ENCODE measurements around the gene KIF3C. TPM values are rescaled to one million over a fixed set of nuclear protein-coding genes. Genes with fewer than 3 reads are reported as not detected.
"Not testable (repeated sequence)": the region's sequence is repeated elsewhere in the genome, so short reads cannot be mapped to it uniquely, and the experiment has no call there.

Gene KIF3C
- polyA plus RNA-seq (ENCODE audit: insufficient read depth in 1 of 5, insufficient read length in 5 of 5, low replicate concordance in 1 of 5), result 10 to 100 TPM; 12.9 to 19.4 (median 16.1) TPM
- long read RNA-seq, donor 1, full-length matches to known transcripts, result 1 of 225 reads
- long read RNA-seq, donor 1, partial matches to known transcripts, result 122 of 225 reads
- long read RNA-seq, donor 1, other reads (novel, unspliced or antisense), result 102 of 225 reads
- long read RNA-seq, donor 2, full-length matches to known transcripts, result 3 of 3 reads
- long read RNA-seq, donor 2, partial matches to known transcripts, result 0 of 3 reads
- long read RNA-seq, donor 2, other reads (novel, unspliced or antisense), result 0 of 3 reads
- long read RNA-seq, donor 3, full-length matches to known transcripts, result 2 of 2 reads
- long read RNA-seq, donor 3, partial matches to known transcripts, result 0 of 2 reads
- long read RNA-seq, donor 3, other reads (novel, unspliced or antisense), result 0 of 2 reads
- long read RNA-seq, donor 4, full-length matches to known transcripts, result 4 of 4 reads
- long read RNA-seq, donor 4, partial matches to known transcripts, result 0 of 4 reads
- long read RNA-seq, donor 4, other reads (novel, unspliced or antisense), result 0 of 4 reads
- long read RNA-seq, donor 5, full-length matches to known transcripts, result 1 of 1 reads
- long read RNA-seq, donor 5, partial matches to known transcripts, result 0 of 1 reads
- long read RNA-seq, donor 5, other reads (novel, unspliced or antisense), result 0 of 1 reads
- long read RNA-seq, donor 6, full-length matches to known transcripts, result 3 of 3 reads
- long read RNA-seq, donor 6, partial matches to known transcripts, result 0 of 3 reads
- long read RNA-seq, donor 6, other reads (novel, unspliced or antisense), result 0 of 3 reads
- long read RNA-seq, donor 7, result 0 reads
- long read RNA-seq, donor 8, result 0 reads

DNA sequence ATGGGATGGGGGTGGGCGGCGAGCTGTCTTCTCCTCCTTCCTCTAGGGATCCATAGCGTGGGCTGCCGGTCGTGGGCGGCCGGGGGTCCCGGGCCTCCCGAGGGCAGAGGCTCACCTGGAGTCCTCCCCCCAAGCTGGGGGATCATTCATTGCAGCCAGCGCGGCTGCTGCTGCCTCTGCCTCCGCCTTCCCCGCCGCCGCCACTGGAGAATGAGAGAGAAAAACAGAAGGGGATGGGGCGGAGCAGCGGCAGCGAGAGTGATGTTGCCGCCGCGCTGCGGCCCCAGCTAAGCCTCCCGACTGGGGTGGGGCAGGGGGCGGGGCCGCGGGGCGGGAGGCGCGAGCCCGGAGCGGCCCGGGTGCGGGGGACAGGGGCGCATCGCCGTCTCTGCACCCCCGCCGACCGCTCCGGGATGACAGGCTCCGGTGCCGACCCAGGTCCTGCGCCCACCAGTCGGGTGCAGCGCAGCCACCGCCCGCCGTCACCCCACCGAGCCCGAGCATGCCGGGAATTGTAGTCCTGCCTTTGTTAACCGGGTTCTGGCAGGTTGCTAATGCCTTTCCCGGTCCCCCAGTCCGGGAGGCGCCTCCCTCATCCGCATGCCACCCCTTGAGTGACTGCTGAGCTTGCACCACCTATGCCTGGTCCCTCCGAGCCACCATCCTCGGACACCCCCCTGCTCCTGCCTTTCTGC, at the start of gene KIF3C:
TSS of gene KIF3C (minus strand) at position 225 of the 695 bp plus-strand sequence. CDS start 580 bp downstream, outside the sequence.
- DNase-seq, result peak; percentile 64 to 67

DNA sequence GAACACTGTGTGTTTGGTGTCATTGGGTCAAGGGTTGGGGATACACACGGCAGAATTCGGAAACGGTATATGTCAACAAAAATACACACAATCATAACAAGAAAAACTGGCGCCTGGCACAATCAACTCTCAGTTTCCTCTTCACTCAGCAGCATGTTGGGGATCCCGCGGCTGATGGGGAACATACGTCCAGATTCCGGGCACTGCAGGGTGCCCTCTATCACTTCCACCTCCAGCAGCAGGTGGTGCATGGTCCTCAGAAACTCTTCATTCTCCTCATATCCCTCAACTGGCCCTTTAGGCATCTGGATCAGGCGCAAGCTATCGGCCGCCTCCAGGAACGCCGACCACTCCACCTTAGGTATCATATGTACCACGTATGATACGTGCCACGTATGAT, 45.8 kb upstream of the KIF3C start:
- DNase-seq, result not testable (repeated sequence)

DNA sequence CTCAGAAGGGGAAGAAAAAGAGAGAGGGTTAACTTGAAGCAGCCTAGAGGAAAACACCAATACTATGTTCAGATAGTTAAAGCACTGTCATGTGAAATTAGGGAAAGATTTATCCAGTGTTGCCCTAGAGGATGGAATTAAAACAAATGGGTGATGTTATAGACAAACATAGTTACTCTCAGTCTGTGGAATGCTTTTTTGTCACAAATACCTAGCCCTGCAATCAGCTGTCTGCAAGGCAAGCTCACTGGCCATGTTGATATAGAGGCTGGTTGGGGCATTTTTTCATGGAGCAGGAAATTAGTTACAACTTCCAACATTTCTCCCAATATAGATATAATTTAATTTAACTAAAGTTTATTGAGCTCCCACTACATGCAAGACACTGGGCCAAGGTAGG, 43.2 kb upstream of the KIF3C start:
- no peak for DNase-seq

DNA sequence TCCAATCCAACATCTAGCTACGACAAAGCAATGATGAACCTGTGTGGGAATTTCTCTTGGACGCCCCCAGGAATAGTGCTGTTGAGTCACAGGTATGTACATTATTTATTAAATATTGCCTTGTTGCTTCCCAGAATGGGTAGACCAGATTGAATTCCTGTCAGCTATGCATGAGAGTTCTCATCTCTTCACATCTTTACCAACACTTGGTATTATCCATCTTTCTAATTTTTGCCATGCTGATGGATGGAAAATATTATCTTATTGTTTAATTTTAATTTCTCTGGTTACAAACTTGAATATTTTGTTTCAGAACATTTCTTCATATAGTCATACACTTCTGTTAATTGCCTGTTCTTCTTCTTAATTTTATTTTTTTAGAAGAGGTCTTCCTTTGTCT, 42.0 kb upstream of the KIF3C start:
- no peak for DNase-seq

- DNase-seq, result no peak
Observed at GRCh38 chr2:26020231-26020640, 37.9 kb upstream of the KIF3C start.

DNA sequence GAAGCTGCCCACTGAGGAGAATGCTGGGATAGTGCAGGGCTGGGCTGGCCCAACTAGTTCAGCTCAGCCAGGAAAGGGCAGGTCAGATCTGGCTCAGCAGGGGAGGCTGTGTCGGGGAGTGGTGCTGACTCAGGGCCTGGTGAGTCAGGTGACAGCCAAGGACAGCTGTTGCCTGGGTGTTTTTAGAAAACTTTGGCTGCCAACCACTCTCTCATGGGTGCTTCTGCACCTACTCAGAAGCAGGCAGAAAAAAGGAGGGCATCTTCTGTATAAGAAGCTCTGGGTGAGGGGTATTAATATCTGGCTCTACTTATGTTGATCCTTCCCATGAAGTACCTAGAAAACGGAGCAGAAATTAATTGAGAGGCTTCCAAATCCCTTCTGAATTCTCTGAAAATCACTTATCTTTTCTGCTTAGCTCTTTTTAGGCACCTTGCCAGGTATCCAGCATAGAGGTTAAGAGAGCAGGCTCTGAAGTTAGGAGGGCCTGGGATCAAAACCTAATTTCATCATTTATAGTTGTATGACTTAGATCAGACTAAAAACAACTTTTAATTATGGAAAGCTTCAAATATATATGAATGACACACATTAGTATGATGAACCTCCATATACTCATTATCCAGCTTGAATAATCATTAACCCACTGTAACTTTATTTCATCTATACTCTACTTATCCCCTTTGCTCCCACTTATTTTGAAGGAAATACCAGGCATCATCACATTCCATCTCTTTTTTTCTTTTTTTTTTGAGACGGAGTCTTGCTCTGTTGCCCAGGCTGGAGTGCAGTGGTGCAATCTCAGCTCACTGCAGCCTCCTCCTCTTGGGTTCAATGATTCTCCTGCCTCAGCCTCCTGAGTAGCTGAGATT, 36.1 kb upstream of the KIF3C start:
- no peak for DNase-seq

DNA sequence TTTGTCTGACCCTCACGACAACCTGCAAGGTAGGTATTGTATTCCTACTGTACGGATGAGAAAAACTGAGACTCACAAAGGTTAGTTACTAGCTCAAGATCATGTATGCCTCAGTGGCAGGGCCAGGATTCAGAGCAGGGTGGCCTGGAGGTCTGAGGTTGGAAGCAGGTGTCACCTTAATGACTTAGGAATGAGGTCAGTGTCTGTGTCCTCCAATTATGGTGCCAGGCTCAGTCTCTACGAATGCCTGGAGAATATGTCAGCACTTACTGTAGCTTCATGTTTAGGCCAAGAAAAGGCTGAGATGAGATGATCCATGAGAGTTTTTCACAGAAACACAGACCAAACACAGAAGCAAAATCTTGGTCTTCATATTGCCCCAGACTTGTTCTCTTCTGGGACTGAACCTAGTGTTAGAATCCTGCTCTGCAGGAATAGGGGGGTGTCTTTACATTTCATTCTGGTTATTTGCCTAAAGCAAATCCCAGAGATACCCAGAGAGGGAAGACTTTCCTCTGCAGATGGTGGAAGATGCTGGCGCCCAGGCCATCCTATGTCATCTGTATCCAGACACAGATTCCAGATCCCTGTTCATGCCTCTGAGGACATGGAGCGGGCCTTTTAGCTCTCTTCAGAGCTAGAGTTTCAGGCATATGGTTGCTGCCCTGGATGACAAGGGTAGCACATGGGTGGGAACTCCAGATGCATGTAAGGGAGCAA, 35.3 kb upstream of the KIF3C start:
- DNase-seq, result no peak

- DNase-seq, result not testable (repeated sequence)
Observed at GRCh38 chr2:26016706-26017045, 34.4 kb upstream of the KIF3C start.

DNA sequence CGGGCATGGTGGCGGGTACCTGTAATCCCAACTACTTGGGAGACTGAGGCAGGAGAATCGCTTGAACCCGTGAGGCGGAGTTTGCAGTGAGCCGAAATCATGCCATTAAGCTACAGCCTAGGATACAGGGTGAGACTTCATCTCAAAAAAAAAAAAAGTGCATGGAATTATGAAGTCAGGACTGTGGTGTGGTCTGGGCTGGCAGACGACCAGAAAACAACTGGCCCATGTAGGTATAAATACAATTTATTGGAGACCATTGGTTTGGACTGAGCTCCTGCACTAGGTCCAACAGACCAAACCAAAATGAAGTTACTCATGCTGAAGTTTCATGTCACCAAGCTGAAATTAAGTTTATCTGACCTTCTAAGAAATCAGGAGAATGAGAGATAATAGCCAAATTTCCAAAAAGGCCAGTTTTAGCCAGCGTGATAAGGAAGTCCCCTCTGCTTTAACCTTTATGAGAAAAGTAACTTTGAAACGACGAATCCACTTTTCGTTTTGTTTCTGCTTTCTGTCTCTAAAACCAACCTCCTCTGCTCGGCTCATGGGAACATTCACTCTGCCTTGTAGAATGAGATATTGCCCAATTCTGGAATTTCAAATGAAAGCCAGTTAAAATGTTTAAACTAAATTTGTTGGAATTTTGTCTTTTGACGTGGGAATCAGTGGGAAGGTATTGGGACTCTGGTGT, 33.9 kb upstream of the KIF3C start:
- no peak for DNase-seq

DNA sequence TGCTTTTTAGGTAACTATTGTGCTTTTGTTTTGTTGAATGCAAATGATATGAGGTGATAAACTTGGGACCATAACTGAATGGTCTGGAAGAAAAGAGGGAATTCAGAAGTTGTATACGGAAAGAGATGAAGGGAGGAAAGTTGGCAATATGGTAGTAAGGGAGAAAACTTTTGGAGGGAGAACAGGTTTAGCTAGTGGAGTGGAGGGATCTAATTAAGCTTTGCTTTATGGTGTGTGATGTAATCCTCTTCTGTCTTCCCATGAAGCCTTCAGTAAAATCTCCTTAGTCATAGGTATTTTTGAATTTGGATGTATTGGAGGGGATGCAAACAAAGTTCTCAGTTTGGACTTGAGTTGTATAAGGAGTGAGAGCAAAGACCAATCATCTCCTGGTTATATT, 31.4 kb upstream of the KIF3C start:
- DNase-seq, result no peak

DNA sequence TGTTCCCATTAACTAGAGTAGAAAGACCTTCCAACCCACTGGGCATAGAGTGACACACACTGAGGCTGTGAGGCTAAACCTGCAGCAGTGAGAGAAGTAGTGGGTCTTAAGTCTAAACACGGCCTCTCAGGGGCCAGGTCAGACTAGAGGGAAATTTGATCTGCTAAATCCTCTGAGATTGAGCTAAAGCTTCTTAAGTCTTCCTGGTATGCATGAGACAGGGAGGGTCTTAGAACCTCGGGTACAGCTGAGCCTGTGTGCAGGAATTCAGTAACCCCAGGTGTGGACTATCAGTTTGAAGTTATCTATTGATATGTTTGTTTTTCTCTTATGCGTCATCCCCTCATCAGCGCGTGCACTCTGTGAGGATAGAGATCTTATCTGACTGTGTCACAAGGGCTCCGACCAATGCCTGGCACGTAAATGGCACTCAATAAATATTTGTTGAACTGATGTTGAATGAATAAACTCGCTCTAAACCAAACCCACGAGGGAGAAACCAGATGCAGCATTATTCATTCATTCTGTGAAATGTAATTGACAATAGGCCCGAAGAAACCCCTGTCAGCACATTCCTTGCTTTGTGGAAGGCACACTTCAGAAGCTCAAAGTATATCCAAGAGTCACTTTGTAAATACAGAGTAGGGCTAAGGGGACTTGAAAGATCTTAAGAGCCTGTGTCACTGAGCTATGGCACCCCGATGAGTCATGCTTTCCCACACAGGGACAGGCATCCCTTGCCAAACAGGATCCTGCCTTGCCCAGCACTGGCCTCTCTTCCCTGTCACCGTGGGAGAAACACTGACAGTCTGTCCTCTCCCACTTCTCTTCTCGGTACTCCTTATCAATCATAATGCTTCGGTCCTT, 29.9 kb upstream of the KIF3C start:
- peak in 1 of 2 donors; percentile 49 for DNase-seq

DNA sequence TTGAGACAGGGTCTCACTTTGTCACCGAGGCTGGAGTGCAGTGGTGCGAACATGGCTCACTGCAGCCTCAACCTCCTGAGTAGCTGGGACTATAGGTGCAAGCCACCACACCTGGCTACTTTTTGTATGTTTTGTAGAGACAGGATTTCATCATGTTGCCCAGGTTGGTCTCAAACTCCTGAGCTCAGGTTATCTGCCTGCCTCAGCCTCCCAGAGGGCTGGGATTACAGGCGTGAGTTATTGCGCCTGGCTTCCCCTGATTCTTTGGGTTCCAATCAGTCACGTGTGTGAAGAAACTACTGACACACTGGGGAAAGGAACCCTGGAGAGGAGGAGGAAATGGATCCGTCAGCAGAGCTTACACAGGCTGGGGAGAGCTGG, 29.3 kb upstream of the KIF3C start:
- no peak for DNase-seq

- DNase-seq, result no peak
Observed at GRCh38 chr2:26010943-26011342, 28.6 kb upstream of the KIF3C start.

DNA sequence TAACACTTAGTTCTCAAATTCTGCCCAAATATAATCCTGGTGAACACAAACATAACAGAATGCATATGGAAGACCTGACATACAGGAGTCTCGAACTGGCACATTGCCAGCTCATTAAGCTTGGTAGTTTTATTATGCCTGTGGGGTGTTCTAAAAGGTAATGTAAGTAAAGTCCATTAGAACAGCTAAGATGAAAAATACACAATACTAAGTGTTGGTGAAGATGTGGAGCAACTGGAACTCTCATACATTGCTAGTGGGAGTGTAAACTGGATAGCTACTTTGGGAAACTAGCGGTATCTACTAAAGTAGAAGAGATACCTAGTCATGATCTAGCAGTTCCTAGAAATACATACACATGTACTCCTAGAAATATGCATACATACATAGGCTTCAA, 27.3 kb upstream of the KIF3C start:
- no peak for DNase-seq

DNA sequence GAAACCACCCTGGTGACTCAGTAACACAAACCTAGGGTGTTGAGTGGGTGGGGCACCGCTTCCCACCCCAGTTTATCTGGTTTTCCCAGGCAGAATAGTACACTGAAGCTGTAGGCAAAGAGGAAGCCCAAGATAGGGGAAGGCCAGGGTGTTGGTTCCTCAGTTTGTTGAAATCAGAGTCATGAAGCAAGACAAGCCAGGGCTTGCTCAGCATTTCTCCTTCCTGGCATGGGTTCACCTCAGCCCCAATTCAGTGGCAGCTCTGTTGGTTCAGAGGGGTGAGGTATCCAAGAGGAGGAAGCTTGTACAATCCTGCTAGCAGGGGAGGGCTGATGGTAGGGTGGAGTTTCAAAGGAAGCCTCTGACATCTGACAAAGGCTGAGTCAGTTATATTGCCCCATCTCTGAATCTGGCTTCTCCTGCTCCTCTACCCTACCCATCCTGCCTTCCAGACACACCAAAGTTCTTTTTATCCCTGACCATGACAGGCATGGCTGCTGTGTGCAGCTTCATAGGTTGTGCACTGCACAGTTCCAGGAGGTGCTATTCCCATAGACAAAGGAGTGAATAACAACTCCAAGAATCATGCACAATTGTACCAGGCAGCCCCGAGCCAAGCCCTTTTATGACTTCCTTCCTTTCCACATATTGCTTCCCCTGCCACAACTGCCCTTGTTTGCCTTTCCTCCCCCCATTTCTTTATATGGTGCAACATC, 26.7 kb upstream of the KIF3C start:
- no peak for DNase-seq

DNA sequence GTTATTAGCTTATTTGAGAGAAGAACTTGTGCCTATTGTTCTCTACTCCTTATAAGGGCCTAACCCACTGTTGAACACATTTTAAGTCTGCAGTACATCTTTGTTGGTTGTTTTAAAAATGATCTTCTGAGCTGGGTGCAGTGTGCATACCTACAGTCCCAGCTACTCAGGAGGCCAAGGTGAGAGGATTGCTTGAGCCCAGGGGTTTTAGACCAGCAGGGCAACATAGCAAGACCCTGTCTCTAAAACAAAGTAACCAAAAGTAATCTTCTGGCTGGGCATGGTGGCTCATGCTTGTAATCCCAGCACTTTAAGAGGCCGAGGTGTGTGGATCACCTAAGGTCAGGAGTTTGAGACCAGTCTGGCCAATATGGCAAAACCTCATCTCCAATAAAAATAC, 25.8 kb upstream of the KIF3C start:
- DNase-seq, result no peak

DNA sequence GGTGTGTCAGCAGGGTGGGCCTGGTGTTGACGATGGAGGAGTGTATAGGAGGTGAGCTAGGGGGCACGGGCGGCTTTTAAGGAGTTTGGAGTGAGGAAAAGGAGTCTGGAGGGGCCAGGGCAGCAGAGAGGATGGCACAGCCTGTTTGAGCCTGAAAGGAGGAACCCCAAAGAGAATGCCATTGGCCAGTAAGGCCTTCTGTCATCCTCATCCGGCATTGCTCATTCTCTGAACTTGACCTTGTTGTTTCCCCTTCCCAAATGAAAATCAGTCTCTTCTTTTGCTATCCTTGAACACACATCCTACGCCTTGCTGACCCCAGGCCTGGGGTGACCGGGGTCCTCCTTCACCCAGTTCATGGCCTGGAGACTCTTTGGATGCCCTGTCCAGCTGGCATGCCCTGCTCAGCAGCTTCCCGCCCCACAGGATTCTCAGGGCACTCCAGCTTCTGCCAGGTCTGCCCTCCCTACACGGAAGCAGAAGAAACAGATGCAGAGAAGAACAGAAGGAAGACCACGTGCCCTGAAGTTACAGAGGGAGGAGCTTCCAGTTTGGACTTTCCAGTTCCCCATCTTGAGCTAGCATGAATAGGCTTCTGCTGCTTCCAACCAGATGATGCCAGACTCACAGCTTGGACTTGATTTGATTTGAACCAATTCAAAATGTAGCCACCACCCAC, 20.5 kb upstream of the KIF3C start:
- DNase-seq, result no peak

All from right lung (tissue), 10 donors.